K562 (cell line): ENCODE data around the gene CHMP1A. TPM values are rescaled to one million over a fixed set of nuclear protein-coding genes. Genes with fewer than 3 reads are reported as not detected.

ENCODE experiments used
- ETS2 ChIP-seq: IDR thresholded peaks from 2 replicates; pipeline ENCODE4 v1.6.1; 2016; ENCODE audit warnings: borderline replicate concordance, missing genetic modification characterization, mild to moderate bottlenecking, moderate library complexity, missing compliant biosample characterization; ENCODE audit not compliant: poor library complexity, severe bottlenecking
- GABPA ChIP-seq: fragments of 200-800 bp; sonication (Bioruptor generic); conservative IDR thresholded peaks from 2 replicates; pipeline ENCODE4 v1.6.1; 2016; ENCODE audit warnings: low read depth, missing genetic modification characterization, missing compliant biosample characterization
- GABPB2 ChIP-seq: fragments of 250-450 bp; sonication (Bioruptor Pico); conservative IDR thresholded peaks from 2 replicates; pipeline ENCODE4 v1.5.1; 2021; ENCODE audit warnings: mild to moderate bottlenecking
- JUND ChIP-seq, 2 experiments: IDR thresholded peaks; 2 replicates in 1 of 2; 3 replicates in 1 of 2; pipeline ENCODE4 v1.6.1; 2011; ENCODE audit warnings: borderline replicate concordance in 2 of 2, low read depth in 2 of 2, low read length in 2 of 2, improper control_type of control experiment in 1 of 2, missing biosample characterization in 1 of 2, missing genetic modification characterization in 1 of 2, missing genetic modification reagents in 1 of 2
- MTA3 ChIP-seq: fragments of 450-650 bp; formaldehyde crosslinking; IDR thresholded peaks from 2 replicates; pipeline ENCODE4 v1.6.1; 2017; ENCODE audit warnings: mild to moderate bottlenecking, borderline replicate concordance
- PHTF2 ChIP-seq: fragments of 250-450 bp; sonication (Bioruptor Pico); IDR thresholded peaks from 2 replicates; pipeline ENCODE4 v1.5.0; 2021; ENCODE audit warnings: mild to moderate bottlenecking
- RBM17 ChIP-seq: fragments of 200-400 bp; formaldehyde crosslinking; IDR thresholded peaks from 2 replicates; pipeline ENCODE4 v1.6.1; 2017; ENCODE audit warnings: low read depth, mild to moderate bottlenecking, low read length, borderline replicate concordance
- STAT5A ChIP-seq: IDR thresholded peaks from 2 replicates; pipeline ENCODE4 v1.6.1; 2012; ENCODE audit warnings: low read length, inconsistent platforms, borderline replicate concordance
- TAF7 ChIP-seq: fragments of 450-650 bp; IDR thresholded peaks from 2 replicates; pipeline ENCODE4 v1.6.1; 2016; ENCODE audit warnings: missing genetic modification characterization, missing compliant biosample characterization
- TCFL5 ChIP-seq: fragments of 250-450 bp; sonication (Bioruptor Pico); conservative IDR thresholded peaks from 2 replicates; pipeline ENCODE4 v1.6.1; 2021; ENCODE audit warnings: mild to moderate bottlenecking, moderate library complexity, matching md5 sums
- ZFX ChIP-seq: sonication (generic); formaldehyde crosslinking; IDR thresholded peaks from 2 replicates; pipeline ENCODE4 v1.8.0; 2022; ENCODE audit warnings: mild to moderate bottlenecking, missing genetic modification reagents, moderate library complexity
- ZNF57 ChIP-seq: fragments of 450-650 bp; formaldehyde crosslinking; IDR thresholded peaks from 2 replicates; pipeline ENCODE4 v1.4.0; 2020; ENCODE audit warnings: mild to moderate bottlenecking, moderate library complexity
- ZNF717 ChIP-seq: fragments of 250-450 bp; sonication (Bioruptor Pico); IDR thresholded peaks from 2 replicates; pipeline ENCODE4 v1.5.0; 2021
- ZSCAN29 ChIP-seq: fragments of 450-650 bp; IDR thresholded peaks from 2 replicates; pipeline ENCODE4 v1.6.1; 2017
- polyA plus RNA-seq, 8 experiments: library from polyadenylated mRNA; depleted of rRNA in 4 of 8; stranded (reverse) in 5 of 8; unstranded in 3 of 8; fragments of >200 nt; fragmentation: Nextera tagmentation in 2 of 8; fragmentation: Illumina TruSeq in 1 of 8; extraction: Ambion mirVana in 2 of 8; extraction: Trizol in 1 of 8; gene quantifications; 2 replicates each; pipeline versions ENCODE4 v1.2.1 to v1.2.3, GENCODE V29; 2011 to 2014; ENCODE audit warnings: inconsistent platforms in 1 of 8, missing spikeins in 1 of 8
- total RNA-seq, 7 experiments: library from RNA; depleted of rRNA in 6 of 7; stranded (reverse); fragments of >200 nt in 6 of 7; fragmentation: Illumina TruSeq in 2 of 7; extraction: Trizol in 2 of 7; gene quantifications; 2 replicates each; pipeline versions ENCODE4 v1.2.1 to v1.2.3, GENCODE V29; 2011 to 2021; ENCODE audit warnings: low replicate concordance in 1 of 7
- TF ChIP-seq, protein P1 (sequence below): fragments of 450-650 bp; formaldehyde crosslinking; IDR thresholded peaks from 2 replicates; pipeline ENCODE4 v1.4.0; 2022; ENCODE audit warnings: mild to moderate bottlenecking, moderate library complexity
- TF ChIP-seq, protein P2 (sequence below): sonication (generic); formaldehyde crosslinking; IDR thresholded peaks from 2 replicates; pipeline ENCODE4 v1.8.0; 2022; ENCODE audit warnings: mild to moderate bottlenecking, missing genetic modification reagents, borderline replicate concordance
- TF ChIP-seq, protein P3 (sequence below), 3 experiments: IDR thresholded peaks in 2 of 3; conservative IDR thresholded peaks in 1 of 3; 2 replicates each; pipeline ENCODE4 v1.5.1; 2011 to 2012; ENCODE audit warnings: low read length in 3 of 3, mild to moderate bottlenecking in 3 of 3, control low read depth in 2 of 3, improper control_type of control experiment in 1 of 3, inconsistent platforms in 1 of 3, low read depth in 1 of 3, mixed read lengths in 1 of 3, moderate library complexity in 1 of 3; ENCODE audit not compliant: insufficient read depth in 2 of 3
- TF ChIP-seq, protein P4 (sequence below): fragments of 250-450 bp; sonication (Bioruptor Pico); IDR thresholded peaks from 2 replicates; pipeline ENCODE4 v1.8.0; 2022; ENCODE audit warnings: inconsistent platforms
- TF ChIP-seq, protein P5 (sequence below): fragments of 250-450 bp; sonication (Bioruptor Pico); IDR thresholded peaks from 2 replicates; pipeline ENCODE4 v1.5.1; 2021; ENCODE audit warnings: mild to moderate bottlenecking

CHMP1A gene
- total and polyA plus RNA-seq, 9 of the 15 experiments (the other 6 are each of a cell fraction or from before 2014, with no cell fraction given), result 0.83 to 79.9 (median 45.2) TPM

DNA sequence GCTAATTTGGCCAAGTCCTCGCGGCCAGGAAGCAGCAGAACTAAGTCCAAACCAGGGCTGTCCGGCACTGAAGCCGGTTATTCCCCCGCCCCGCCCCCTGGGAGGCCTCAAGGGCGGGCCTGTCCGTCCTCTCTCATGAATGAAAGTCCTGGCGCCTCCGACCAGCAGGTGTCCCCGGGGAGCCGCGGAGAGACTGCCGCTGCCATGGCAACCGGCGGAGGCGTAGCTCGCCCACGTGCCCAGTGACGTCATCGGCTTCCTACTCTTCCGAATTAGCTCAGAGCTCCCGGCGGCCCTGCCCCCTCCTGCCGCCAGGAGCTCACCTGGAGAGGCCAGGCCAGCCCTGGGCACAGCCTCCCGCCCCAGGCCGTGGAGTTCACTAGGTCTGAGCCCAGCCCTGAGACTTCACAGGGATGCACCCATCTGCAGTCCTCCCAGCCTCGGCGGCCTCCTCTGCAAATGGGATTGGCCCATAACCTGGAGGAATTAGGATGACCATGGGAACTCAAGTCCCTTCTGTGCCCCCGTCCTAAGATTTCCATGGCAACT is 42.7 kb upstream of the CHMP1A start (continued):
- TF ChIP-seq, protein P1, sequence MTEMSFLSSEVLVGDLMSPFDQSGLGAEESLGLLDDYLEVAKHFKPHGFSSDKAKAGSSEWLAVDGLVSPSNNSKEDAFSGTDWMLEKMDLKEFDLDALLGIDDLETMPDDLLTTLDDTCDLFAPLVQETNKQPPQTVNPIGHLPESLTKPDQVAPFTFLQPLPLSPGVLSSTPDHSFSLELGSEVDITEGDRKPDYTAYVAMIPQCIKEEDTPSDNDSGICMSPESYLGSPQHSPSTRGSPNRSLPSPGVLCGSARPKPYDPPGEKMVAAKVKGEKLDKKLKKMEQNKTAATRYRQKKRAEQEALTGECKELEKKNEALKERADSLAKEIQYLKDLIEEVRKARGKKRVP (CRISPR knock-in tag), result no peak
- TF ChIP-seq ZNF717 (CRISPR knock-in tag) (no peak), JUND (IDR thresholded peaks at IDR 0.05; ENCODE audit: borderline replicate concordance, low read depth, low read length) (peak; percentile 99), JUND (tag; IDR thresholded peaks at IDR 0.05; ENCODE audit: borderline replicate concordance, low read depth, low read length) (peak; percentile 96), ETS2 (tag) (no peak), ZFX (0 out of 2 replicates have a peak, but pooled peaks have one; percentile 33), ZSCAN29 (no peak), RBM17 (no peak), TAF7 (tag) (no peak), MTA3 (peak; percentile 38; the same call in 1 of the 2 replicates), ZNF57 (CRISPR knock-in tag) (no peak), GABPA (tag) (no peak), TCFL5 (no peak), GABPB2 (no peak), PHTF2 (CRISPR knock-in tag) (no peak), STAT5A (no peak)
- TF ChIP-seq, protein P2, sequence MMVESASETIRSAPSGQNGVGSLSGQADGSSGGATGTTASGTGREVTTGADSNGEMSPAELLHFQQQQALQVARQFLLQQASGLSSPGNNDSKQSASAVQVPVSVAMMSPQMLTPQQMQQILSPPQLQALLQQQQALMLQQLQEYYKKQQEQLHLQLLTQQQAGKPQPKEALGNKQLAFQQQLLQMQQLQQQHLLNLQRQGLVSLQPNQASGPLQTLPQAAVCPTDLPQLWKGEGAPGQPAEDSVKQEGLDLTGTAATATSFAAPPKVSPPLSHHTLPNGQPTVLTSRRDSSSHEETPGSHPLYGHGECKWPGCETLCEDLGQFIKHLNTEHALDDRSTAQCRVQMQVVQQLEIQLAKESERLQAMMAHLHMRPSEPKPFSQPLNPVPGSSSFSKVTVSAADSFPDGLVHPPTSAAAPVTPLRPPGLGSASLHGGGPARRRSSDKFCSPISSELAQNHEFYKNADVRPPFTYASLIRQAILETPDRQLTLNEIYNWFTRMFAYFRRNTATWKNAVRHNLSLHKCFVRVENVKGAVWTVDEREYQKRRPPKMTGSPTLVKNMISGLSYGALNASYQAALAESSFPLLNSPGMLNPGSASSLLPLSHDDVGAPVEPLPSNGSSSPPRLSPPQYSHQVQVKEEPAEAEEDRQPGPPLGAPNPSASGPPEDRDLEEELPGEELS (CRISPR knock-in tag), result no peak
- TF ChIP-seq, protein P3, sequence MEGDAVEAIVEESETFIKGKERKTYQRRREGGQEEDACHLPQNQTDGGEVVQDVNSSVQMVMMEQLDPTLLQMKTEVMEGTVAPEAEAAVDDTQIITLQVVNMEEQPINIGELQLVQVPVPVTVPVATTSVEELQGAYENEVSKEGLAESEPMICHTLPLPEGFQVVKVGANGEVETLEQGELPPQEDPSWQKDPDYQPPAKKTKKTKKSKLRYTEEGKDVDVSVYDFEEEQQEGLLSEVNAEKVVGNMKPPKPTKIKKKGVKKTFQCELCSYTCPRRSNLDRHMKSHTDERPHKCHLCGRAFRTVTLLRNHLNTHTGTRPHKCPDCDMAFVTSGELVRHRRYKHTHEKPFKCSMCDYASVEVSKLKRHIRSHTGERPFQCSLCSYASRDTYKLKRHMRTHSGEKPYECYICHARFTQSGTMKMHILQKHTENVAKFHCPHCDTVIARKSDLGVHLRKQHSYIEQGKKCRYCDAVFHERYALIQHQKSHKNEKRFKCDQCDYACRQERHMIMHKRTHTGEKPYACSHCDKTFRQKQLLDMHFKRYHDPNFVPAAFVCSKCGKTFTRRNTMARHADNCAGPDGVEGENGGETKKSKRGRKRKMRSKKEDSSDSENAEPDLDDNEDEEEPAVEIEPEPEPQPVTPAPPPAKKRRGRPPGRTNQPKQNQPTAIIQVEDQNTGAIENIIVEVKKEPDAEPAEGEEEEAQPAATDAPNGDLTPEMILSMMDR (IDR thresholded peaks at IDR 0.05 in 2 of 3, conservative IDR thresholded peaks at IDR 0.05 in 1 of 3; ENCODE audit: insufficient read depth in 2 of 3, low read depth in 1 of 3, low read length in 3 of 3), result peak; percentile 86 to 96 (median 88)
- TF ChIP-seq, protein P4, sequence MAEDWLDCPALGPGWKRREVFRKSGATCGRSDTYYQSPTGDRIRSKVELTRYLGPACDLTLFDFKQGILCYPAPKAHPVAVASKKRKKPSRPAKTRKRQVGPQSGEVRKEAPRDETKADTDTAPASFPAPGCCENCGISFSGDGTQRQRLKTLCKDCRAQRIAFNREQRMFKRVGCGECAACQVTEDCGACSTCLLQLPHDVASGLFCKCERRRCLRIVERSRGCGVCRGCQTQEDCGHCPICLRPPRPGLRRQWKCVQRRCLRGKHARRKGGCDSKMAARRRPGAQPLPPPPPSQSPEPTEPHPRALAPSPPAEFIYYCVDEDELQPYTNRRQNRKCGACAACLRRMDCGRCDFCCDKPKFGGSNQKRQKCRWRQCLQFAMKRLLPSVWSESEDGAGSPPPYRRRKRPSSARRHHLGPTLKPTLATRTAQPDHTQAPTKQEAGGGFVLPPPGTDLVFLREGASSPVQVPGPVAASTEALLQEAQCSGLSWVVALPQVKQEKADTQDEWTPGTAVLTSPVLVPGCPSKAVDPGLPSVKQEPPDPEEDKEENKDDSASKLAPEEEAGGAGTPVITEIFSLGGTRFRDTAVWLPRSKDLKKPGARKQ (CRISPR knock-in tag), result no peak
- TF ChIP-seq, protein P5, sequence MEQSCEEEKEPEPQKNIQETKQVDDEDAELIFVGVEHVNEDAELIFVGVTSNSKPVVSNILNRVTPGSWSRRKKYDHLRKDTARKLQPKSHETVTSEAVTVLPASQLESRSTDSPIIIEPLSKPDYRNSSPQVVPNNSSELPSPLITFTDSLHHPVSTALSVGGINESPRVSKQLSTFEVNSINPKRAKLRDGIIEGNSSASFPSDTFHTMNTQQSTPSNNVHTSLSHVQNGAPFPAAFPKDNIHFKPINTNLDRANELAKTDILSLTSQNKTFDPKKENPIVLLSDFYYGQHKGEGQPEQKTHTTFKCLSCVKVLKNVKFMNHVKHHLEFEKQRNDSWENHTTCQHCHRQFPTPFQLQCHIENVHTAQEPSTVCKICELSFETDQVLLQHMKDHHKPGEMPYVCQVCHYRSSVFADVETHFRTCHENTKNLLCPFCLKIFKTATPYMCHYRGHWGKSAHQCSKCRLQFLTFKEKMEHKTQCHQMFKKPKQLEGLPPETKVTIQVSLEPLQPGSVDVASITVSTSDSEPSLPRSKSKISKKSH (CRISPR knock-in tag), result no peak
